H9 (cell line): Measurements from ENCODE around the gene LMF2. TPM values are rescaled to one million over a fixed set of nuclear protein-coding genes. Genes with fewer than 3 reads are reported as not detected.

Source experiments
- DNase-seq: peaks from one replicate; pipeline ENCODE4 v3.0.0-alpha.2; 2017
- H2AFZ ChIP-seq: one replicate; pipeline ENCODE4 v1.6.1; 2013; ENCODE audit warnings: mild to moderate bottlenecking, low read length, control low read depth, moderate library complexity
- H2AK5ac ChIP-seq: 2 replicates; pipeline ENCODE4 v1.6.1; 2013; ENCODE audit warnings: low read length, control low read depth, mixed read lengths; ENCODE audit not compliant: insufficient read length
- H2BK120ac ChIP-seq: one replicate; pipeline ENCODE4 v1.6.1; 2013; ENCODE audit warnings: low read depth, mild to moderate bottlenecking, low read length, control low read depth, inconsistent platforms; ENCODE audit not compliant: poor library complexity, severe bottlenecking
- H2BK12ac ChIP-seq: 2 replicates; pipeline ENCODE4 v1.6.1; 2013; ENCODE audit warnings: low read length, control low read depth, mixed read lengths, low read depth; ENCODE audit not compliant: insufficient read length
- H2BK15ac ChIP-seq: 2 replicates; pipeline ENCODE4 v1.6.1; 2013; ENCODE audit warnings: low read depth, low read length, control low read depth
- H2BK20ac ChIP-seq: one replicate; pipeline ENCODE4 v1.6.1; 2013; ENCODE audit warnings: low read depth, mild to moderate bottlenecking, low read length, control low read depth, inconsistent platforms; ENCODE audit not compliant: poor library complexity, severe bottlenecking
- H2BK5ac ChIP-seq: 2 replicates; pipeline ENCODE4 v1.6.1; 2013; ENCODE audit warnings: low read length, control low read depth, mixed read lengths; ENCODE audit not compliant: insufficient read length
- H3K14ac ChIP-seq: 2 replicates; pipeline ENCODE4 v1.6.1; 2013; ENCODE audit warnings: low read length, control low read depth; ENCODE audit not compliant: insufficient read depth
- H3K18ac ChIP-seq: 2 replicates; pipeline ENCODE4 v1.6.1; 2013; ENCODE audit warnings: low read depth, mild to moderate bottlenecking, mixed read lengths, low read length, control low read depth; ENCODE audit not compliant: insufficient read length
- H3K23ac ChIP-seq: 2 replicates; pipeline ENCODE4 v1.6.1; 2013; ENCODE audit warnings: low read length, control low read depth, mixed read lengths, low read depth; ENCODE audit not compliant: insufficient read length
- H3K23me2 ChIP-seq: 2 replicates; pipeline ENCODE4 v1.6.1; 2013; ENCODE audit warnings: low read depth, mild to moderate bottlenecking, mixed read lengths, low read length, control low read depth; ENCODE audit not compliant: insufficient read length, poor library complexity, severe bottlenecking
- H3K27ac ChIP-seq: 2 replicates; pipeline ENCODE4 v1.5.1; 2013; ENCODE audit warnings: low read length, control low read depth, mixed read lengths, low read depth; ENCODE audit not compliant: insufficient read length
- H3K27me3 ChIP-seq: 2 replicates; pipeline ENCODE4 v1.6.1; 2013; ENCODE audit warnings: low read length, control low read depth, inconsistent platforms; ENCODE audit not compliant: insufficient read depth
- H3K4ac ChIP-seq: 2 replicates; pipeline ENCODE4 v1.6.1; 2013; ENCODE audit warnings: low read depth, mild to moderate bottlenecking, control low read depth, inconsistent platforms, low read length, moderate library complexity
- H3K4me1 ChIP-seq: 2 replicates; pipeline ENCODE4 v1.6.1; 2013; ENCODE audit warnings: low read length, control low read depth, inconsistent platforms; ENCODE audit not compliant: insufficient read depth
- H3K4me2 ChIP-seq: 2 replicates; pipeline ENCODE4 v1.6.1; 2013; ENCODE audit warnings: low read length, control low read depth, mixed read lengths; ENCODE audit not compliant: insufficient read length, insufficient read depth
- H3K56ac ChIP-seq: 2 replicates; pipeline ENCODE4 v1.6.1; 2013; ENCODE audit warnings: low read depth, mild to moderate bottlenecking, mixed read lengths, low read length, control low read depth; ENCODE audit not compliant: insufficient read length
- H3K79me1 ChIP-seq: 2 replicates; pipeline ENCODE4 v1.6.1; 2013; ENCODE audit warnings: low read depth, mild to moderate bottlenecking, moderate library complexity, low read length, control low read depth, inconsistent platforms; ENCODE audit not compliant: insufficient read depth, poor library complexity, severe bottlenecking
- H3K79me2 ChIP-seq: 2 replicates; pipeline ENCODE4 v1.6.1; 2013; ENCODE audit warnings: low read length, control low read depth, inconsistent platforms; ENCODE audit not compliant: insufficient read depth
- H3K9ac ChIP-seq: 2 replicates; pipeline ENCODE4 v1.6.1; 2013; ENCODE audit warnings: low read length, control low read depth, mixed read lengths; ENCODE audit not compliant: insufficient read length; ENCODE audit errors: extremely low read depth
- H3K9me3 ChIP-seq: one replicate; pipeline ENCODE4 v1.6.1; 2013; ENCODE audit warnings: low read depth, low read length, inconsistent platforms; ENCODE audit not compliant: control insufficient read depth
- H3T11ph ChIP-seq: one replicate; pipeline ENCODE4 v1.6.1; 2013; ENCODE audit warnings: mild to moderate bottlenecking, low read length, control low read depth, inconsistent platforms
- H4K20me1 ChIP-seq: one replicate; pipeline ENCODE4 v1.6.1; 2013; ENCODE audit not compliant: control insufficient read depth, insufficient read length, insufficient read depth
- H4K5ac ChIP-seq: 2 replicates; pipeline ENCODE4 v1.6.1; 2013; ENCODE audit warnings: low read depth, mild to moderate bottlenecking, mixed read lengths, low read length, control low read depth; ENCODE audit not compliant: insufficient read length
- H4K8ac ChIP-seq: replicated peaks from 2 replicates; pipeline ENCODE4 v1.6.1; 2013; ENCODE audit warnings: low read length, control low read depth, mixed read lengths, low read depth; ENCODE audit not compliant: insufficient read length
- H4K91ac ChIP-seq: 2 replicates; pipeline ENCODE4 v1.6.1; 2013; ENCODE audit warnings: low read depth, mild to moderate bottlenecking, moderate library complexity, mixed read lengths, low read length, control low read depth; ENCODE audit not compliant: insufficient read length
- H3K27ac Mint-ChIP-seq, 3 experiments: 2 replicates in 2 of 3; 3 replicates in 1 of 3; pipeline ENCODE4 v1.8.0; 2020 to 2021; ENCODE audit warnings: mixed read lengths in 3 of 3, mild to moderate bottlenecking in 1 of 3, moderate library complexity in 1 of 3
- H3K27me3 Mint-ChIP-seq: 2 replicates; pipeline ENCODE4 v1.8.0; 2021; ENCODE audit warnings: low read depth, mild to moderate bottlenecking, moderate library complexity, mixed read lengths
- H3K36me3 Mint-ChIP-seq, 3 experiments: 2 replicates in 2 of 3; 3 replicates in 1 of 3; pipeline ENCODE4 v1.8.0; 2020 to 2021; ENCODE audit warnings: low read depth in 3 of 3, mixed read lengths in 3 of 3; ENCODE audit not compliant: insufficient read depth in 1 of 3
- H3K4me1 Mint-ChIP-seq, 2 experiments: 2 replicates each; pipeline ENCODE4 v1.8.0; 2020; ENCODE audit warnings: mixed read lengths in 2 of 2
- H3K4me3 Mint-ChIP-seq, 2 experiments: 2 replicates in 1 of 2; 3 replicates in 1 of 2; pipeline ENCODE4 v1.8.0; 2020 to 2021; ENCODE audit warnings: mild to moderate bottlenecking in 2 of 2, mixed read lengths in 2 of 2, moderate library complexity in 1 of 2
- H3K9me3 Mint-ChIP-seq, 2 experiments: 2 replicates in 1 of 2; 3 replicates in 1 of 2; pipeline ENCODE4 v1.8.0; 2020; ENCODE audit warnings: mild to moderate bottlenecking in 2 of 2, mixed read lengths in 2 of 2, moderate library complexity in 1 of 2
- CTCF ChIP-seq: fragments of 200-600 bp; sonication (generic); conservative IDR thresholded peaks from 3 replicates; pipeline ENCODE4 v1.8.0; 2021; ENCODE audit warnings: antibody characterized with exemption, mild to moderate bottlenecking
- WGBS: extraction: QIAGEN DNeasy Blood & Tissue Kit; methylation state at CpG from one replicate; pipeline ENCODE4 v1.1.7; 2013; ENCODE audit warnings: missing lambda C conversion rate, low lambda C conversion rate, mixed read lengths; ENCODE audit not compliant: insufficient read length; ENCODE audit errors: extremely low coverage; 5-methylcytosine and 5-hydroxymethylcytosine counted together
- total RNA-seq: library from RNA; stranded (reverse); gene quantifications from 2 replicates; pipeline ENCODE4 v1.2.1, GENCODE V29; 2021

LMF2 gene
- total RNA-seq, 1 experiment from 2014 or later, result 43.6 TPM

GRCh38 chr22:50529416-50529896, 22.0 kb upstream of the LMF2 start:
- no peak overlapping the region for H2BK15ac ChIP-seq

More at GRCh38 chr22:50529416-50529896, 22.0 kb upstream of the LMF2 start:
- Mint-ChIP-seq H3K27ac (no peak overlapping the region), H3K36me3 (peaks cover 0 to 3% (median 3%) of the 10 kb centered on the region in 3 experiments; a peak in 3 of 7 replicates), H3K4me1 (peaks cover 18 to 23% of the 10 kb centered on the region in 2 experiments), H3K27me3 (peaks cover 74% of the 10 kb centered on the region), H3K4me3 (peak overlapping the region in 1 of 2 experiments; percentile 60; a peak in 1 of 5 replicates), H3K9me3 (no peaks in the 10 kb centered on the region; a peak in 1 of 5 replicates)
- H4K5ac ChIP-seq, result no peak overlapping the region
- no peak overlapping the region for H3K9ac ChIP-seq
- no peaks in the 10 kb centered on the region for H3K79me2 ChIP-seq
- peaks cover 1% of the 10 kb centered on the region; the same call in 1 of the 2 replicates for H3K4me1 ChIP-seq
- H2BK5ac ChIP-seq, result no peak overlapping the region
- no peak for TF ChIP-seq CTCF
- H2BK120ac ChIP-seq, result no peak overlapping the region
- H3K4me2 ChIP-seq, result no peak overlapping the region
- no peak overlapping the region for H3K18ac ChIP-seq
- no peak overlapping the region for H2AK5ac ChIP-seq
- H2BK12ac ChIP-seq, result no peak overlapping the region
- no CpG with 5 or more reads among the region's 50 CpGs for WGBS
- no peak overlapping the region for H3K56ac ChIP-seq
- H4K8ac ChIP-seq, result no peak overlapping the region
- H3T11ph ChIP-seq, result no peak overlapping the region
- no peaks in the 10 kb centered on the region for H4K20me1 ChIP-seq
- no peak overlapping the region for H3K14ac ChIP-seq
- H3K27me3 ChIP-seq, result peaks cover 37% of the 10 kb centered on the region; the same call in 1 of the 2 replicates
- no peaks in the 10 kb centered on the region for H3K79me1 ChIP-seq
- no peak overlapping the region for H4K91ac ChIP-seq
- DNase-seq, result no peak
- no peak overlapping the region for H3K23ac ChIP-seq
- H2BK20ac ChIP-seq, result no peak overlapping the region
- H3K4ac ChIP-seq, result no peak overlapping the region
- H3K9me3 ChIP-seq, result no peaks in the 10 kb centered on the region
- H3K23me2 ChIP-seq, result peaks cover 21% of the 10 kb centered on the region
- no peak overlapping the region for H3K27ac ChIP-seq
- no peak overlapping the region for H2AFZ ChIP-seq
